GM12878 (cell line): ENCODE measurements around the gene ROBO1. TPM values are rescaled to one million over a fixed set of nuclear protein-coding genes. Genes with fewer than 3 reads are reported as not detected.

Experiments
- ATAC-seq: fragments of 200-7000 bp; cut with Tn5 transposase; 3 replicates; pipeline ENCODE4 v1.9.1; 2020; ENCODE audit warnings: mild to moderate bottlenecking, moderate library complexity
- BruUV-seq: library from RNA; stranded (reverse); fragments of 400-500 nt; replicated peaks from 2 replicates; lab custom pipeline; 2021; lab: Mats Ljungman, UMichigan
- CTCF ChIA-PET: fragments of 300-600 bp; sonication (Branson Sonifier 250); formaldehyde crosslinking; extraction: SDS; loops from one replicate; lab custom pipeline; 2021; ENCODE audit warnings: inconsistent platforms; lab: Yijun Ruan, JAX
- POLR2A ChIA-PET: fragments of 350-600 bp; formaldehyde crosslinking; extraction: SDS; loops from one replicate; lab custom pipeline; 2021; ENCODE audit warnings: inconsistent platforms; lab: Charles Lee
- RAD21 ChIA-PET: fragments of 300-600 bp; sonication (Branson Sonifier 250); formaldehyde crosslinking; loops from one replicate; lab custom pipeline; 2023; ENCODE audit warnings: antibody characterized with exemption; ENCODE audit not compliant: unreplicated experiment; lab: Charles Lee
- SMC1A ChIA-PET: fragments of 300-600 bp; sonication (Branson Sonifier 250); formaldehyde crosslinking; loops from one replicate; lab custom pipeline; 2023; ENCODE audit not compliant: unreplicated experiment, uncharacterized antibody; lab: Charles Lee
- DNase-seq: peaks from one replicate; pipeline ENCODE4 v3.0.0-alpha.2; 2011; ENCODE audit warnings: low read depth, low spot score
- FAIRE-seq: peaks from 3 replicates; lab custom pipeline; 2011; peaks lifted over from hg19 to GRCh38; lab: Jason Lieb, UNC
- H2AFZ ChIP-seq: 2 replicates; pipeline ENCODE4 v1.6.0; 2011; ENCODE audit warnings: low read depth, low read length, control low read depth; ENCODE audit not compliant: control insufficient read depth
- H3K27ac ChIP-seq: 2 replicates; pipeline ENCODE4 v1.5.1; 2011; ENCODE audit warnings: control low read depth; ENCODE audit not compliant: control insufficient read depth, insufficient read depth
- H3K27me3 ChIP-seq, 2 experiments: replicated peaks in 1 of 2; 2 replicates each; pipeline versions ENCODE4 v1.6.0 to v1.6.1; 2011; ENCODE audit warnings: low read length in 1 of 2; ENCODE audit not compliant: control insufficient read depth in 2 of 2, insufficient read depth in 2 of 2
- H3K36me3 ChIP-seq, 2 experiments: 2 replicates each; pipeline ENCODE4 v1.5.1; 2011; ENCODE audit warnings: low read length in 1 of 2; ENCODE audit not compliant: control insufficient read depth in 2 of 2, insufficient read depth in 2 of 2
- H3K4me1 ChIP-seq: 2 replicates; pipeline ENCODE4 v1.6.1; 2011; ENCODE audit warnings: mild to moderate bottlenecking, low read length, moderate library complexity, mixed read lengths; ENCODE audit not compliant: control insufficient read depth, insufficient read depth
- H3K4me2 ChIP-seq: 2 replicates; pipeline ENCODE4 v1.6.0; 2011; ENCODE audit warnings: control low read depth; ENCODE audit not compliant: control insufficient read depth, insufficient read depth
- H3K4me3 ChIP-seq: fragments of 200-600 bp; sonication (generic); 2 replicates; pipeline ENCODE4 v1.5.1; 2016
- H3K79me2 ChIP-seq: 2 replicates; pipeline ENCODE4 v1.6.0; 2011; ENCODE audit warnings: low read length; ENCODE audit not compliant: control insufficient read depth, insufficient read depth
- H3K9ac ChIP-seq: 2 replicates; pipeline ENCODE4 v1.8.0; 2011; ENCODE audit warnings: low read length, control low read depth, mixed read lengths; ENCODE audit not compliant: control insufficient read depth, insufficient read depth
- H3K9me3 ChIP-seq: replicated peaks from 3 replicates; pipeline ENCODE4 v1.5.1; 2011; ENCODE audit warnings: mild to moderate bottlenecking, low read length; ENCODE audit not compliant: control insufficient read depth, insufficient read depth
- H4K20me1 ChIP-seq: 2 replicates; pipeline ENCODE4 v1.6.0; 2011; ENCODE audit not compliant: control insufficient read depth, insufficient read depth
- BHLHE40 ChIP-seq, 2 experiments: fragments of 450-650 bp in 1 of 2; IDR thresholded peaks; 2 replicates each; pipeline ENCODE4 v1.6.1; 2011 to 2017; ENCODE audit warnings: low read depth in 2 of 2, borderline replicate concordance in 1 of 2, improper control_type of control experiment in 1 of 2, low read length in 1 of 2, mild to moderate bottlenecking in 1 of 2
- ETV6 ChIP-seq, 2 experiments: fragments of 450-650 bp in 1 of 2; IDR thresholded peaks in 1 of 2; conservative IDR thresholded peaks in 1 of 2; 2 replicates each; pipeline ENCODE4 v1.6.1; 2014; ENCODE audit warnings: antibody characterized with exemption in 1 of 2, borderline replicate concordance in 1 of 2, low read depth in 1 of 2, mild to moderate bottlenecking in 1 of 2, moderate library complexity in 1 of 2
- IKZF1 ChIP-seq: fragments of 450-650 bp; conservative IDR thresholded peaks from 2 replicates; pipeline ENCODE4 v1.6.1; 2017; ENCODE audit warnings: antibody characterized with exemption, mild to moderate bottlenecking
- MTA2 ChIP-seq: fragments of 450-650 bp; IDR thresholded peaks from 2 replicates; pipeline ENCODE4 v1.6.1; 2016; ENCODE audit warnings: low read depth, mild to moderate bottlenecking, moderate library complexity
- NBN ChIP-seq: fragments of 450-650 bp; IDR thresholded peaks from 2 replicates; pipeline ENCODE4 v1.6.1; 2016
- WGBS: methylation state at CpG from one replicate; pipeline ENCODE4 v1.1.6; 2016; ENCODE audit warnings: low lambda C conversion rate; ENCODE audit not compliant: insufficient replicate concordance, insufficient coverage; ENCODE audit errors: missing lambda C conversion rate; 5-methylcytosine and 5-hydroxymethylcytosine counted together
- in situ Hi-C: fragments of 300-500 bp; cut with MboI; formaldehyde crosslinking; loops from 9 replicates; pipeline ENCODE4 v1.14.3; 2018; ENCODE audit warnings: mixed read lengths
- intact Hi-C: fragments of 100-400 bp; cut with micrococcal nuclease; formaldehyde crosslinking; loops from one replicate; pipeline ENCODE4 v1.14.2; 2022; ENCODE audit not compliant: unreplicated experiment
- polyA plus RNA-seq, 11 experiments: library from polyadenylated mRNA; depleted of rRNA in 4 of 11; unstranded in 6 of 11; stranded (reverse) in 5 of 11; fragments of >200 nt; fragmentation: Nextera tagmentation in 4 of 11; fragmentation: Illumina TruSeq in 1 of 11; extraction: Ambion mirVana in 4 of 11; extraction: Trizol in 1 of 11; gene quantifications; 1 replicate in 1 of 11; 2 replicates in 10 of 11; pipeline versions ENCODE4 v1.2.1 to v1.2.3, GENCODE V29; 2011 to 2016; ENCODE audit warnings: inconsistent platforms in 2 of 11, missing spikeins in 2 of 11, low read depth in 1 of 11
- total RNA-seq, 4 experiments: library from RNA; depleted of rRNA in 3 of 4; stranded (reverse); fragments of >200 nt in 3 of 4; fragmentation: Illumina TruSeq in 1 of 4; extraction: Trizol in 1 of 4; gene quantifications; 2 replicates each; pipeline versions ENCODE4 v1.2.1 to v1.2.3, GENCODE V29; 2013 to 2021
- TF ChIP-seq, protein P1 (sequence below): IDR thresholded peaks from 2 replicates; pipeline ENCODE4 v1.6.1; 2012; ENCODE audit warnings: low read depth, low read length, improper control_type of control experiment
- TF ChIP-seq, protein P2 (sequence below): fragments of 450-650 bp; IDR thresholded peaks from 2 replicates; pipeline ENCODE4 v1.6.1; 2014; ENCODE audit warnings: mild to moderate bottlenecking
- TF ChIP-seq, protein P3 (sequence below): fragments of 450-650 bp; IDR thresholded peaks from 2 replicates; pipeline ENCODE4 v1.6.1; 2017; ENCODE audit warnings: mild to moderate bottlenecking, moderate library complexity

Gene ROBO1
- total and polyA plus RNA-seq, 10 of the 15 experiments (the other 5 are each of a cell fraction or from before 2014, with no cell fraction given) = 0.29 to 46.5 (median 1.2) TPM

DNA sequence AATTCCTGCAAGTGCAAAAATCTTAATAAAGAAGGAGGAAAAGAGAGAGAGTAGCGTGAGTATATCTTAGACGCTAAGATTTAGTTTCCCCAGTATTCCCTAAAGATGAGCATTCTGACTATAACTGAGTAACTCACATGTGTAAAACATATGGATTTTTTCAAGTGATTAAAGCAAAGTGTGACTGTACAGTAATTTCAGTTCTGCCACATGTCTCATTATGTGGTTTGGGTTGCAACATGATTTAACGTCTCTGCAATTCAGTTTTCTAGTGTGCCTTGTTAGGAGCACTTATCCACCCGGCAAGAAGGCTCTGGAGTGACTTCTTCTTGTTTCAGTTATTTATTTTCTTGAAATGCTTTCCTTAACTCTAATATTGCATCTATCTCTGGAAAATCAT is 514.1 kb downstream of the ROBO1 start:
- intact Hi-C loops = no loop called here
- H3K4me2 ChIP-seq = no peak overlapping the region
- in situ Hi-C loops = no loop called here
- H3K9ac ChIP-seq = no peak overlapping the region
- ChIA-PET RAD21 (interaction anchor here (1.3 kb wide), 1 partner anchor 9 kb away, joined by 3 read pairs; no protein-coding TSS in a partner anchor), SMC1A (no interaction called here), POLR2A (no interaction called here), CTCF (interaction anchor here (1.4 kb wide), 1 partner anchor 11 kb away, joined by 5 read pairs; no protein-coding TSS in a partner anchor)
- no peaks in the 10 kb centered on the region for H4K20me1 ChIP-seq
- FAIRE-seq = no peak
- H3K79me2 ChIP-seq = no peaks in the 10 kb centered on the region
- H3K4me1 ChIP-seq = no peaks in the 10 kb centered on the region
- H3K9me3 ChIP-seq = no peaks in the 10 kb centered on the region
- no peak for DNase-seq
- H3K4me3 ChIP-seq = no peak overlapping the region
- H3K27ac ChIP-seq = no peak overlapping the region
- peak; percentile 73 for ATAC-seq
- H2AFZ ChIP-seq = no peak overlapping the region
- BruUV-seq = no TSS peak
- peak; percentile 62; the same call in 1 of the 2 replicates for TF ChIP-seq MTA2
- TF ChIP-seq IKZF1 = peak; percentile 53
- TF ChIP-seq, protein P1, sequence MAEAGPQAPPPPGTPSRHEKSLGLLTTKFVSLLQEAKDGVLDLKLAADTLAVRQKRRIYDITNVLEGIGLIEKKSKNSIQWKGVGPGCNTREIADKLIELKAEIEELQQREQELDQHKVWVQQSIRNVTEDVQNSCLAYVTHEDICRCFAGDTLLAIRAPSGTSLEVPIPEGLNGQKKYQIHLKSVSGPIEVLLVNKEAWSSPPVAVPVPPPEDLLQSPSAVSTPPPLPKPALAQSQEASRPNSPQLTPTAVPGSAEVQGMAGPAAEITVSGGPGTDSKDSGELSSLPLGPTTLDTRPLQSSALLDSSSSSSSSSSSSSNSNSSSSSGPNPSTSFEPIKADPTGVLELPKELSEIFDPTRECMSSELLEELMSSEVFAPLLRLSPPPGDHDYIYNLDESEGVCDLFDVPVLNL = no peak
- TF ChIP-seq ETV6 (conservative IDR thresholded peaks at IDR 0.05 in 1 of 2, IDR thresholded peaks at IDR 0.05 in 1 of 2; ENCODE audit: borderline replicate concordance in 1 of 2, low read depth in 1 of 2) = no peak
- peak in 1 of 2 experiments; percentile 67; a peak in 2 of 4 replicates for TF ChIP-seq BHLHE40 (IDR thresholded peaks at IDR 0.05; ENCODE audit: borderline replicate concordance in 1 of 2, low read depth in 2 of 2, low read length in 1 of 2)
- TF ChIP-seq, protein P2, sequence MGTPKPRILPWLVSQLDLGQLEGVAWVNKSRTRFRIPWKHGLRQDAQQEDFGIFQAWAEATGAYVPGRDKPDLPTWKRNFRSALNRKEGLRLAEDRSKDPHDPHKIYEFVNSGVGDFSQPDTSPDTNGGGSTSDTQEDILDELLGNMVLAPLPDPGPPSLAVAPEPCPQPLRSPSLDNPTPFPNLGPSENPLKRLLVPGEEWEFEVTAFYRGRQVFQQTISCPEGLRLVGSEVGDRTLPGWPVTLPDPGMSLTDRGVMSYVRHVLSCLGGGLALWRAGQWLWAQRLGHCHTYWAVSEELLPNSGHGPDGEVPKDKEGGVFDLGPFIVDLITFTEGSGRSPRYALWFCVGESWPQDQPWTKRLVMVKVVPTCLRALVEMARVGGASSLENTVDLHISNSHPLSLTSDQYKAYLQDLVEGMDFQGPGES = no peak
- TF ChIP-seq, protein P3, sequence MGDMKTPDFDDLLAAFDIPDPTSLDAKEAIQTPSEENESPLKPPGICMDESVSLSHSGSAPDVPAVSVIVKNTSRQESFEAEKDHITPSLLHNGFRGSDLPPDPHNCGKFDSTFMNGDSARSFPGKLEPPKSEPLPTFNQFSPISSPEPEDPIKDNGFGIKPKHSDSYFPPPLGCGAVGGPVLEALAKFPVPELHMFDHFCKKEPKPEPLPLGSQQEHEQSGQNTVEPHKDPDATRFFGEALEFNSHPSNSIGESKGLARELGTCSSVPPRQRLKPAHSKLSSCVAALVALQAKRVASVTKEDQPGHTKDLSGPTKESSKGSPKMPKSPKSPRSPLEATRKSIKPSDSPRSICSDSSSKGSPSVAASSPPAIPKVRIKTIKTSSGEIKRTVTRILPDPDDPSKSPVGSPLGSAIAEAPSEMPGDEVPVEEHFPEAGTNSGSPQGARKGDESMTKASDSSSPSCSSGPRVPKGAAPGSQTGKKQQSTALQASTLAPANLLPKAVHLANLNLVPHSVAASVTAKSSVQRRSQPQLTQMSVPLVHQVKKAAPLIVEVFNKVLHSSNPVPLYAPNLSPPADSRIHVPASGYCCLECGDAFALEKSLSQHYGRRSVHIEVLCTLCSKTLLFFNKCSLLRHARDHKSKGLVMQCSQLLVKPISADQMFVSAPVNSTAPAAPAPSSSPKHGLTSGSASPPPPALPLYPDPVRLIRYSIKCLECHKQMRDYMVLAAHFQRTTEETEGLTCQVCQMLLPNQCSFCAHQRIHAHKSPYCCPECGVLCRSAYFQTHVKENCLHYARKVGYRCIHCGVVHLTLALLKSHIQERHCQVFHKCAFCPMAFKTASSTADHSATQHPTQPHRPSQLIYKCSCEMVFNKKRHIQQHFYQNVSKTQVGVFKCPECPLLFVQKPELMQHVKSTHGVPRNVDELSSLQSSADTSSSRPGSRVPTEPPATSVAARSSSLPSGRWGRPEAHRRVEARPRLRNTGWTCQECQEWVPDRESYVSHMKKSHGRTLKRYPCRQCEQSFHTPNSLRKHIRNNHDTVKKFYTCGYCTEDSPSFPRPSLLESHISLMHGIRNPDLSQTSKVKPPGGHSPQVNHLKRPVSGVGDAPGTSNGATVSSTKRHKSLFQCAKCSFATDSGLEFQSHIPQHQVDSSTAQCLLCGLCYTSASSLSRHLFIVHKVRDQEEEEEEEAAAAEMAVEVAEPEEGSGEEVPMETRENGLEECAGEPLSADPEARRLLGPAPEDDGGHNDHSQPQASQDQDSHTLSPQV = no peak
- no peak for TF ChIP-seq NBN
- no peaks in the 10 kb centered on the region for H3K36me3 ChIP-seq
- no peaks in the 10 kb centered on the region for H3K27me3 ChIP-seq
- WGBS = 29% methylated on average over 4 of the region's 4 CpGs
